ENCODE results near the gene WNT8B. TPM values are rescaled to one million over a fixed set of nuclear protein-coding genes. Genes with fewer than 3 reads are reported as not detected.
A peak's percentile ranks its signal among the peaks of the same experiment; 100 is the strongest.

Gene WNT8B
- total RNA-seq, 6 experiments from 2014 or later = not detected

GRCh38 chr10:100518761-100519241 lies 56.0 kb downstream of the WNT8B start:
- Mint-ChIP-seq H3K4me3 (peak overlapping the region; percentile 84), H3K4me1 (ENCODE audit: low read depth) (peaks cover 42% of the 10 kb centered on the region), H3K27me3 (ENCODE audit: insufficient read depth) (peaks cover 2% of the 10 kb centered on the region; the same call in 1 of the 2 replicates), H3K9me3 (no peaks in the 10 kb centered on the region), H3K27ac (no peak overlapping the region), H3K36me3 (ENCODE audit: low read depth) (no peaks in the 10 kb centered on the region; the same call in 1 of the 2 replicates)
- TF ChIP-seq CTCF (IDR thresholded peaks at IDR 0.05) = peak; percentile 88
- DNase-seq = peak; percentile 67

GRCh38 chr10:100519311-100520051 lies 56.7 kb downstream of the WNT8B start, which contains the start of gene SEC31B:
Gene SEC31B (minus strand): TSS chr10:100519861. CDS start chr10:100516952, 2,909 bp downstream.
- Mint-ChIP-seq H3K27me3 (ENCODE audit: insufficient read depth) (peaks cover 2% of the 10 kb centered on the region; the same call in 1 of the 2 replicates), H3K27ac (peak within 1 kb of the TSS; percentile 70), H3K4me3 (peak within 1 kb of the TSS; percentile 84), H3K36me3 (ENCODE audit: low read depth) (no peaks in the 10 kb centered on the region; the same call in 1 of the 2 replicates), H3K4me1 (ENCODE audit: low read depth) (peaks cover 42% of the 10 kb centered on the region), H3K9me3 (no peaks in the 10 kb centered on the region)
- DNase-seq = no peak
- TF ChIP-seq CTCF (IDR thresholded peaks at IDR 0.05) = no peak

GRCh38 chr10:100520811-100521210 lies 58.0 kb downstream of the WNT8B start:
- Mint-ChIP-seq H3K4me1 (ENCODE audit: low read depth) (peaks cover 42% of the 10 kb centered on the region), H3K9me3 (no peaks in the 10 kb centered on the region), H3K27me3 (ENCODE audit: insufficient read depth) (peaks cover 2% of the 10 kb centered on the region; the same call in 1 of the 2 replicates), H3K4me3 (peak overlapping the region; percentile 50), H3K27ac (peak overlapping the region; percentile 70), H3K36me3 (ENCODE audit: low read depth) (peaks cover 8% of the 10 kb centered on the region; the same call in 1 of the 2 replicates)
- DNase-seq = peak; percentile 27
- TF ChIP-seq CTCF (IDR thresholded peaks at IDR 0.05) = no peak

GRCh38 chr10:100522107-100522801 lies 59.4 kb downstream of the WNT8B start:
- no peak overlapping the region for H3K4me3 Mint-ChIP-seq
- no peak overlapping the region for H3K27ac Mint-ChIP-seq
- no peak for DNase-seq
- H3K9me3 Mint-ChIP-seq = no peaks in the 10 kb centered on the region
- peaks cover 13% of the 10 kb centered on the region; the same call in 1 of the 2 replicates for H3K36me3 Mint-ChIP-seq (ENCODE audit: low read depth)
- TF ChIP-seq CTCF (IDR thresholded peaks at IDR 0.05) = no peak
- H3K4me1 Mint-ChIP-seq (ENCODE audit: low read depth) = peaks cover 36% of the 10 kb centered on the region
- H3K27me3 Mint-ChIP-seq (ENCODE audit: insufficient read depth) = peaks cover 2% of the 10 kb centered on the region; the same call in 1 of the 2 replicates

- no peak for DNase-seq
- no peak for TF ChIP-seq CTCF (IDR thresholded peaks at IDR 0.05)
- H3K27ac Mint-ChIP-seq = no peak overlapping the region
- peaks cover 36% of the 10 kb centered on the region for H3K4me1 Mint-ChIP-seq (ENCODE audit: low read depth)
- H3K4me3 Mint-ChIP-seq = no peak overlapping the region
- peaks cover 13% of the 10 kb centered on the region; the same call in 1 of the 2 replicates for H3K36me3 Mint-ChIP-seq (ENCODE audit: low read depth)
- H3K27me3 Mint-ChIP-seq (ENCODE audit: insufficient read depth) = peaks cover under 1% of the 10 kb centered on the region; the same call in 1 of the 2 replicates
- H3K9me3 Mint-ChIP-seq = no peaks in the 10 kb centered on the region
Observed at GRCh38 chr10:100522945-100523344, 60.1 kb downstream of the WNT8B start.

All from HFFc6 (cell line).